Activated CD4-positive, alpha-beta T cell treated with anti-CD3 and anti-CD28 coated beads, Interleukin-2, amount 50 U/mL, for 1 hour (primary cell): ENCODE measurements around the gene ANKLE1.
"Not testable (repeated sequence)": the region's sequence is repeated elsewhere in the genome, so short reads cannot be mapped to it uniquely, and the experiment has no call there.

Experiments
- DNase-seq: peaks from one replicate; pipeline ENCODE4 v3.0.0-alpha.2; 2020

ANKLE1 gene

GRCh38 chr19:17285415-17286135 lies 3.9 kb downstream of the ANKLE1 start:
- DNase-seq, result no peak

DNA sequence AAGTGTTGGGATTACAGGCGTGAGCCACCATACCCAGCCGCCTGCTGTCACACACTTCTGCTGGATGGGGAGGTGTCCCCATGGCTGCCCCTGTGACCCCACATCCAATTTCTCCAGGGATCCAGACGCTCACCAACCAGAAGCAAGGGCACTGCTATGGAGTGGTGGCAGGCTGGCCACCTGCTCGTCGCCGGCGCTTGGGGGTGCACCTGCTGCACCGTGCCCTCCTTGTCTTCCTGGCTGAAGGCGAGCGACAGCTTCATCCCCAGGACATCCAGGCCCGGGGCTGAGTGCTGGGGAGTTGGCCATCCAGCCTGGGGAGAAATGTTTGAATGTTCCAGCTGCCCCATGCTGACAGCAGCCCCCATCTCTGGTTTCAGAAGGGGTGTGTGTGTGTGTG lies 4.6 kb downstream of the ANKLE1 start:
- no peak for DNase-seq

- no peak for DNase-seq
Observed at GRCh38 chr19:17286752-17287151, 5.1 kb downstream of the ANKLE1 start.

- peak; percentile 18 for DNase-seq
Observed at GRCh38 chr19:17289489-17289888, 7.8 kb downstream of the ANKLE1 start.

GRCh38 chr19:17292301-17293074 lies 10.8 kb downstream of the ANKLE1 start:
- DNase-seq, result peak; percentile 69

DNA sequence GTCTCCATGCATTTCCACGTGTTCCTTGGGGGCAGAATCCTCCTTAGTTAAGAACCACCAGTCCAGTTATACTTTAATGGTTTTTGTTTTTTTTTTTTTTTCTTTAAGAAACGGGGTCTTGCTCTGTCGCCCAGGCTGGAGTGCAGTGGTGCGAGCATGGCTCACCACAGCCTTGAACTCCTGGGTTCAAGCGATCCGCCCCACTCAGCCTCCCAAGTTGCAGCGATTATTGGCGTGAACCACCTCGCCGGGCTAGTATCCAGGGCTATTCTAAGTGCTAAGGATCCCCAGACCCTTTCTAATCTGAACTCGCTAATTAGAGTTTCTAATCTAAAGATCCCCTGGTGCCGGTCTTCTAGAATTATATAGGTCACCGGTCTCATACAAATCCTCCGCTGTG lies 11.9 kb downstream of the ANKLE1 start:
- DNase-seq, result no peak

- peak; percentile 48 for DNase-seq
Observed at GRCh38 chr19:17294051-17294891, 12.6 kb downstream of the ANKLE1 start.

DNA sequence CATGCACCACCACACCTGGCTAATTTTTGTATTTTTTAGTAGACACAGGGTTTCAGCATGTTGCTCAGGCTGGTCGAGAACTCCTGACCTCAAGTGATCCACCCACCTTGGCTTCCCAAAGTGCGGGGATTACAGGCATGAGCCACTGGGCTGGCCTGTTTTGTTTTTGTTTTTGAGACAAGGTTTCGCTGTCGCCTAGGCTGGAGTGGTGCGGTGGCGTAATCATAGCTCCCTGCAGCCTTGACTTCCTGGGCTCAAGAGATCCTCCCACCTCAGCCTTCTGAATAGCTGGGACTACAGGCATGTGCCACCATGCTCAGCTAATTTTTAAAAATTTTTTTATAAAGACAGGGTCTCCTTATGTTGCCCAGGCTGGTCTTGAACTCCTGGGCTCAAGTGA lies 13.8 kb downstream of the ANKLE1 start:
- not testable (repeated sequence) for DNase-seq

DNA sequence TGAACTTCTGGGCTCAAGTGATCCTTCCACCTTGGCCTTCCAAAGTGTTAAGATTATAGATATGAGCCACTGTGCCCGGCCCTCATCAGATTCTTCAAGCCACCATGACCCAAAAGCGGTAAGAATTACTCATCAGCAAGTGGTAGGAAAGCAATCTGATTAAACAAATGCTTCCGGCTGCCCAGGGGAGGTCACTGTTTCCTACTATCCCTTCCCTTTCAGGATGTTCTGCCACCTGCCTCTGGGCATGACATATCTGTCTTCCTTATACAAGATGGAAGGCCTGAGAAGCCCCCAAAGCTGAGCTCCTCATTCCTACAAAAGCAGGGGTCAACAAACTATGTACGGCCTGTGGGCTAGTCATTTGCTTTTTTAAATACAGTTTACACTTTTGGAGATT lies 14.6 kb downstream of the ANKLE1 start:
- DNase-seq, result no peak

GRCh38 chr19:17296976-17297375 lies 15.3 kb downstream of the ANKLE1 start:
- no peak for DNase-seq

DNA sequence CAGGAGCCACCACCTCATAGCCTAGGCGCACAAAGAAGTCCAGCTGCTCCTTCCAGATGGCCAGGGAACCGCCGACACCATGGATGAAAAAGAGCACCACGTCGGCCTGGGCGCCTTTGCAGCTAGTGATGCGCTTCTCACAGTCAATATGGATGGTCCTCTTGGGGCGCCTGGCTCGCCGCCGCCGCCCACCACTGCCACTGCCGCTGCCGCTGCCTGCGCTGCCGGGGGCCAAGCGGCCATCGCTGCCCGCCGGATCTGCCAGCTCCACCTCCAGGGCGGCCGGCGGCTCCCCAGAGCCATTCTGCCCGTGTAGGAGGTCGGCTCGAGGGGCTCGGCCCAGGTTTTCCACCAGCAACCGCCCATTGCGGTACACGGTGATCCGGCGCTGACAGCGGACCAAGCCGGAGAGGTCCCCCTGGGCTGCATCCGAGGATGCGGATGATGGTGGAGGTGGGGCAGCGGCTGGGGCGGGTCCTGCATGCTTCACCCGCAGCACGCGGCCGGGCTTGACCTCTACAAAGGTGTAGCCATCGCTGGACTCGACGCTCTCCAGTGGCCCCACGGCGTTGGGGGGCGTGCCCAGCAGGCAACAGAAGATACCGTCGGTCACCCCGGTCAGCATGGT lies 19.4 kb downstream of the ANKLE1 start:
- DNase-seq, result no peak

- no peak for DNase-seq
Observed at GRCh38 chr19:17302391-17303166, 20.9 kb downstream of the ANKLE1 start.

GRCh38 chr19:17303167-17303939 lies 21.7 kb downstream of the ANKLE1 start, which contains the start of gene ABHD8:
Gene ABHD8 (minus strand): TSS chr19:17303425. CDS start chr19:17301616, 1,809 bp downstream.
- DNase-seq, result peak; percentile 93

DNA sequence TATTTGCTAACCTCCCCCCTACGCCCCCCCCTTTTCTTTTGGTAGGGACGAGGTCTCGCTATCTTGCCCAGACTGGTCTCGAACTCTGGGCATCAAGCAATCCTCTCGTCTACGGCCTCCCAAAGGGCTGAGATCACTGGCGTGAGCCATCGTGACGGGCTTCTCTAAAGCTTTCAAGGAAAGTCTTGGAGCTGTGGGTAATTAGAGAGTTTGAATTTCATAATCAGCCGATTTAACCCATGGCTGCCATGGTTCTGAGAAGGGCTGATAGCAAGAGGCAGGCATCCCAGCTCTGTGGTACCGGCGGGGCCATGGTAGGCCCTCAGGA lies 22.2 kb downstream of the ANKLE1 start:
- DNase-seq, result no peak

- DNase-seq, result no peak
Observed at GRCh38 chr19:17304386-17305215, 22.9 kb downstream of the ANKLE1 start.

GRCh38 chr19:17305216-17305516 lies 23.5 kb downstream of the ANKLE1 start:
- no peak for DNase-seq

DNA sequence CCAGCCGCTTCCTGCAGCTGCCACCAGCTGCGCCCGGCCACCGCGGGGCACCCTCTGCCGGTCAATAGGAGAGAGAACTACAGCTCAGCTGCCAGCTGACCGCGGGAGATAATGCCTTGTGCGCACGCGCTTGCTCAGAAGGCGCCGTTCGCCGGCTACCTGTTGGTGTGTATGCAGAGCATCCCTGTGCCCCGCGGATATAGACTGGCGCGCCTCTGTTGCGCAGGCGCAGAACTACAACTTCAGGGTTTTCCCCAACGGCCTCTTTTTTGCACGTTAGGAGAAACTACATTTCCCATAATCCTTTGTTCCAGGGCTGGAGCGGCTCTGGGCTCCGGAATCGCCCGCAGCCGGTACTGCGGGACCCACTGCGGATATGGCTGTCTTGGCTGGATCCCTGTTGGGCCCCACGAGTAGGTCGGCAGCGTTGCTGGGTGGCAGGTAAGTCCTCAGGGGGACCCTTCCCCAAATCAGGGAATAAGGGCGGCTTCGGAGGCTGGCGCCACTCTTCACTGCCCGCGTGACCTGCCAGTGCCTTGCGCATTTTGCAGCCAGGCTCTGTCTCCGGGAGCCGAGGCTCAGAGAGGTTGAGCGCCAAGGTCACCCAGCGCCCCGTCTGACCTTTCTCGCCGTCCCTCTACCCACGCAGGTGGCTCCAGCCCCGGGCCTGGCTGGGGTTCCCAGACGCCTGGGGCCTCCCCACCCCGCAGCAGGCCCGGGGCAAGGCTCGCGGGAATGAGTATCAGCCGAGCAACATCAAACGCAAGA lies 24.0 kb downstream of the ANKLE1 start, which contains the start of gene MRPL34:
Gene MRPL34 (plus strand): TSS at position 356 of the 768 bp plus-strand sequence. CDS start 21 bp downstream, at position 377.
- peak; percentile 91 for DNase-seq

- no peak for DNase-seq
Observed at GRCh38 chr19:17306285-17306714, 24.6 kb downstream of the ANKLE1 start.

GRCh38 chr19:17307876-17308377 lies 26.2 kb downstream of the ANKLE1 start:
- no peak for DNase-seq
